ENCODE measurements around the gene AK5. TPM values are rescaled to one million over a fixed set of nuclear protein-coding genes. Genes with fewer than 3 reads are reported as not detected.

Gene AK5
- total and polyA plus RNA-seq, 3 donors from 2014 or later, result 28.0 to 40.4 (median 28.7) TPM

- intact Hi-C loops (cut with DNase I; ENCODE audit: low total_unique reads), result no loop called here
- H3K27ac ChIP-seq, result no peak overlapping the region
- no peak for DNase-seq
These were observed 57.5 kb downstream of the AK5 start for GRCh38 chr1:77339326-77339725.

GRCh38 chr1:77341195-77341594 lies 59.4 kb downstream of the AK5 start:
- intact Hi-C loops (cut with DNase I; ENCODE audit: low total_unique reads), result no loop called here
- no peak for DNase-seq
- no peak overlapping the region for H3K27ac ChIP-seq
- no peak overlapping the region for H3K4me3 ChIP-seq
- H3K4me1 ChIP-seq, result no peaks in the 10 kb centered on the region
- H3K9me3 ChIP-seq, result no peaks in the 10 kb centered on the region
- TF ChIP-seq CTCF (IDR thresholded peaks at IDR 0.05) (no peak), POLR2A (IDR thresholded peaks at IDR 0.05) (no peak)
- 94 to 97% methylated on average over 4 of the region's 4 CpGs for WGBS, 2 donors
- no peaks in the 10 kb centered on the region for H3K36me3 ChIP-seq (ENCODE audit: low read depth, missing control alignments)
- no peaks in the 10 kb centered on the region for H3K27me3 ChIP-seq

More at GRCh38 chr1:77339326-77339725, 57.5 kb downstream of the AK5 start:
- TF ChIP-seq POLR2A (IDR thresholded peaks at IDR 0.05) (no peak), CTCF (IDR thresholded peaks at IDR 0.05) (no peak)
- Histone ChIP-seq H3K4me1 (no peaks in the 10 kb centered on the region), H3K9me3 (no peaks in the 10 kb centered on the region), H3K36me3 (ENCODE audit: low read depth, missing control alignments) (no peaks in the 10 kb centered on the region), H3K4me3 (no peak overlapping the region), H3K27me3 (no peaks in the 10 kb centered on the region)
- 94 to 96% methylated on average over 1 of the region's 1 CpG for whole genome bisulfite sequencing, 2 donors

- intact Hi-C loops (cut with DNase I; ENCODE audit: low total_unique reads), result no loop called here
These were observed 60.9 kb downstream of the AK5 start for GRCh38 chr1:77342745-77343144.

GRCh38 chr1:77347646-77348045 lies 65.8 kb downstream of the AK5 start:
- no peak for DNase-seq
- H3K27me3 ChIP-seq, result no peaks in the 10 kb centered on the region
- TF ChIP-seq CTCF (IDR thresholded peaks at IDR 0.05) (no peak), POLR2A (IDR thresholded peaks at IDR 0.05) (no peak)
- H3K4me3 ChIP-seq, result no peak overlapping the region
- no peaks in the 10 kb centered on the region for H3K4me1 ChIP-seq
- H3K27ac ChIP-seq, result no peak overlapping the region
- no peaks in the 10 kb centered on the region for H3K9me3 ChIP-seq
- intact Hi-C loops (cut with DNase I; ENCODE audit: low total_unique reads), result no loop called here
- H3K36me3 ChIP-seq (ENCODE audit: low read depth, missing control alignments), result no peaks in the 10 kb centered on the region
- 71 to 72% methylated on average over 6 of the region's 6 CpGs for WGBS, 2 donors

More at GRCh38 chr1:77342745-77343144, 60.9 kb downstream of the AK5 start:
- Histone ChIP-seq H3K27me3 (no peaks in the 10 kb centered on the region), H3K4me3 (no peak overlapping the region), H3K4me1 (no peaks in the 10 kb centered on the region), H3K27ac (no peak overlapping the region), H3K36me3 (ENCODE audit: low read depth, missing control alignments) (no peaks in the 10 kb centered on the region), H3K9me3 (no peaks in the 10 kb centered on the region)
- no peak for DNase-seq
- TF ChIP-seq POLR2A (IDR thresholded peaks at IDR 0.05) (no peak), CTCF (IDR thresholded peaks at IDR 0.05) (no peak)

- Histone ChIP-seq H3K4me3 (no peak overlapping the region), H3K9me3 (no peaks in the 10 kb centered on the region), H3K36me3 (ENCODE audit: low read depth, missing control alignments) (no peaks in the 10 kb centered on the region), H3K27me3 (no peaks in the 10 kb centered on the region), H3K27ac (no peak overlapping the region), H3K4me1 (no peaks in the 10 kb centered on the region)
- no peak for TF ChIP-seq POLR2A (IDR thresholded peaks at IDR 0.05)
- TF ChIP-seq CTCF (IDR thresholded peaks at IDR 0.05), result no peak
- no peak for DNase-seq
- intact Hi-C loops (cut with DNase I; ENCODE audit: low total_unique reads), result no loop called here
These were observed 66.7 kb downstream of the AK5 start for GRCh38 chr1:77348549-77348948.
